Neural progenitor cell (in vitro differentiated cells): ENCODE results near the gene RAB24.

Experiments used
- EZH2phosphoT487 ChIP-seq: fragments of 200-600 bp; sonication (generic); IDR thresholded peaks from 2 replicates; pipeline ENCODE4 v1.6.1; 2017; ENCODE audit warnings: antibody characterized with exemption
- TF ChIP-seq, protein P1 (sequence below): fragments of 200-600 bp; sonication (generic); IDR thresholded peaks from 2 replicates; pipeline ENCODE4 v1.5.1; 2017; ENCODE audit warnings: antibody characterized with exemption, mild to moderate bottlenecking

DNA sequence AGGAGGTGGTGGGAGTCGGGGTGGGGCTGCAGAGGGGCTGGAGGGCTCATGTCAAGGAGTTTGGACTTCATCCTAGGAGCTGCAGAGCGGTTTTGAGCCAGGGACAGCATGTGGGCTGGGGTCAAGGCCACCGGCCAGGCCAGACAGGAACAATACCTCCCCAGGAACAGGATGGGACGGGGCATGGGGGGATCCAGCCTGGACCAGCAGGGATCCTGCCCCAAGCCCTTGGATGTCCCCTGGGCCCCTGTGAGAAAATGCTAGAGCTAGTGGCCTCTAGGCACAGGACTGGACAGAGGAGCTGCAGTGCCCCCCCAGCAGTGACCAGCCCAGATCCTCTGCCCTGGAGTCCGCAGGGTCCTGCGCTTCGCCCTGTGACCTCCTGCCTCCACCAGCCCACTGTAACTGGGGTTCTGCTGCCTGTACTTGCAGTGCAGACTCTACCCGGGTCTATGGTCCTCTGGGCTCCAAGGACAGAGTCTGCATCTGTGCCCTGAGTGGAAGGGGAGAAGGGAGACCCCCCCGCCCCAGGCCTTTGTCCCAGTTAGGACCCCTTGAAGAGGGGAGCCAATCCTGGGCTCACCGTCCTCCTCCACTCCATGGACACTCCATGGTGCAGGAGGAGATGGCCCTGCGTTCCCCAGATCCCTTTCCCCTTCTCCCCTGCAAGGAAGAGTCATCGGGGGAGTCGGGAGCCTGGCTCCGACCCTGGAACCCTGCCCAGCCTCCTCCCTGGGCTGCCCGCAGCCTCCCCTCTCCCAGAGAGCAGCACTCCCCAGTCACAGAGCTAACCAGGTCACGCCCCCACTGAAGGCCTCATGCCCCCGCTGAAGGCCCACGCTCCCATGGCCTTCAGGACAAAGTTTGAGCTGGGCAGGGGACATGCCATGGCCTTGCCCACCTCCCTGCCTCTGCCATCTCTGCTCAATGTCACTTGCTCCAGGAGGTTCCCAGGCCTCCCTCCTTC lies 11.1 kb upstream of the RAB24 start:
- no peak for TF ChIP-seq EZH2phosphoT487
- TF ChIP-seq, protein P1, sequence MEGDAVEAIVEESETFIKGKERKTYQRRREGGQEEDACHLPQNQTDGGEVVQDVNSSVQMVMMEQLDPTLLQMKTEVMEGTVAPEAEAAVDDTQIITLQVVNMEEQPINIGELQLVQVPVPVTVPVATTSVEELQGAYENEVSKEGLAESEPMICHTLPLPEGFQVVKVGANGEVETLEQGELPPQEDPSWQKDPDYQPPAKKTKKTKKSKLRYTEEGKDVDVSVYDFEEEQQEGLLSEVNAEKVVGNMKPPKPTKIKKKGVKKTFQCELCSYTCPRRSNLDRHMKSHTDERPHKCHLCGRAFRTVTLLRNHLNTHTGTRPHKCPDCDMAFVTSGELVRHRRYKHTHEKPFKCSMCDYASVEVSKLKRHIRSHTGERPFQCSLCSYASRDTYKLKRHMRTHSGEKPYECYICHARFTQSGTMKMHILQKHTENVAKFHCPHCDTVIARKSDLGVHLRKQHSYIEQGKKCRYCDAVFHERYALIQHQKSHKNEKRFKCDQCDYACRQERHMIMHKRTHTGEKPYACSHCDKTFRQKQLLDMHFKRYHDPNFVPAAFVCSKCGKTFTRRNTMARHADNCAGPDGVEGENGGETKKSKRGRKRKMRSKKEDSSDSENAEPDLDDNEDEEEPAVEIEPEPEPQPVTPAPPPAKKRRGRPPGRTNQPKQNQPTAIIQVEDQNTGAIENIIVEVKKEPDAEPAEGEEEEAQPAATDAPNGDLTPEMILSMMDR = no peak
